NK-92 (cell line): ENCODE data around the gene AGPAT3.
"Not testable (repeated sequence)": the region's sequence is repeated elsewhere in the genome, so short reads cannot be mapped to it uniquely, and the experiment has no call there.

Experiments
- DNase-seq: peaks from one replicate; lab custom pipeline; 2025; ENCODE audit not compliant: unreplicated experiment; lab: John Stamatoyannopoulos, UW

The AGPAT3 gene

DNA sequence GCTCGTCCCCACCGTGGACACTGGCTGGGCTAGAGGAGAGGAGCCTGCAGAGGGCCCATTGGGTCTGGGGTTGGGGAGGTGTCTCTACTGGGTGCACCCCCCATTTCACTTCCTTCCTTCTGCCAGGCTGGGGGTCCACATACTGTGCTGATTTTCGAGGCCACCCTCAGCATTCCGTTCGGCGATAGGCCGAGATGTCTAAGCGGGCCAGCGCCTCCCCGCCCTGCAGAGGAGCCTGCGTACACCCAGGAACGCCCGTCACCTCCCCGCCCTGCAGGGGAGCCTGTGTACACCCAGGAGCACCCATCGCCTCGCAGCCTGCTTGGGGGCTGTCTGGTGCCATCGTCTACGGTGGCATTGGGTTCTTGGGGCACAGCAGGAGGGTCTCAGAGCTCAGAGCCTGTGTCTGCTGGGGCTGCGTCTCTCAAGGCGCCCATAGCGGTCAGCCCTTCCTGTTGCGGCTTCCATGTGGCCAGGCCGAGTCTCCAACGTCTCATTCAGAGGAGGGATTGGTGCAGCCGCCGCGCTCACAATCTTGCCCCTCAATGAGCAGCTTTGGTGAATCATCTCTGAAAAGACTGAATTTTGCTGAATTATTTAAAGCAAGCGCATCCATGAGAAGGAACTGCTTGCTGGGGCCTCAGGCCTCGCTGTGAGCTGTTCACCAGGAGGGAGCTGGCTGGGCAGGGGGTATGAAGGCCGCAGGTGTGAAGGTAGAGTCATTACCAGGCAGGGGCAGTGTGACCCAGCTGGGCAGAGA is 30.7 kb upstream of the AGPAT3 start:
- no peak for DNase-seq

- no peak for DNase-seq
Measured at GRCh38 chr21:43835050-43835449, 30.0 kb upstream of the AGPAT3 start.

DNA sequence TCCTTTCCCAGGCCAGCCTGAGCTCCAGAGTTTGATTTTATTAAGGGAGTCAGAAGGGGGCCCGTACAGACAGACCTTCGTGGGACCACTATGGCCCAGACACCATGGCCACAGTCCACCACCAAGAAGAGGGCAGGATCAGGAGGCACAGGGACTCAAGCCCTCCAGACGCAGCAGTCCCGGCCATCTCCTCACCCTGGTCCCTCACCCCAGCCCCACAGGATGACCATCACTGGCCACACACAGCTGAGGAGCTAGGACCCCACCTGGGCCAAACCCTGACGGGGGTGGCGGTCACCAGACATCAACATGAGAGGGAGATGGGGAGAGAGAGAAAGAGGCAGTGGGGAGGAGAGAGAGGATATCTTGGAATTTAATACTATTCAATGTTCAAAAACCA is 29.2 kb upstream of the AGPAT3 start:
- no peak for DNase-seq

- DNase-seq: no peak
Measured at GRCh38 chr21:43836616-43837015, 28.4 kb upstream of the AGPAT3 start.

DNA sequence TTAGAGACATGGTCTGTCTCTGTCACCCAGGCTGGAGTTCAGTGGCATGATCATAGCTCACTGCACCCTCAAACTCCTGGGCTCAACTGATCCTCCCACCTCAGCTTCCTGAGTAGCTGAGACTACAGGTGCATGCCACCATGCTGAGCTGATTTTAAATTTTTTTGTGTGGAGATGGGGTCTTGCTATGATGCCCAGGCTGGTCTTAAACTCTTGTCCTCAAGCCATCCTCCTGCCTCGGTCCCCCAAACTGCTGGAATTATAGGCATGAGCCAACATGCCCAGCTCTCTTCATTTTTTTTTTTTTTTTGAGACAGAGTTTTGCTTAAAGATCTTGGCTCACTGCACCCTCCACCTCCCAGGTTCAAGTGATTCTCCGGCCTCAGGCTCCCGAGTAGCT is 24.8 kb upstream of the AGPAT3 start:
- DNase-seq: no peak

DNA sequence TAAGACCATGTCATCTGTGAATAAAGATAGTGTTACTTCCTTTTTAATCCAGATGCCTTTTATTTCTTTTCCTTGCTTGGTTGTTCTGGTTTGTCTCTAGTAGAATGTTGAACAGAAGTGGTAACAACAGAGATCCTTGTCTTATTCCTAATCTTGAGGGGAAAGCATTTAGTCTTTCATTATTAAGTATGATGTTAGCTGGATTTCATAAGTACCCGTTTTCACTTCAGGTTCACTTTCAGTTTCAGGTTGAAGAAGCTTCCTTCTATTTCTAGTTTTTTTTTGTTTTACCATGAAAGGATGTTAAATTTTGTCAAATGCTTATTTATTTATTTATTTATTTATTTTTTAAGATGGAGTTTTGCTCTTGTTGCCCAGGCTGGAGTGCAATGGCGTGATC is 22.3 kb upstream of the AGPAT3 start:
- DNase-seq: no peak

DNA sequence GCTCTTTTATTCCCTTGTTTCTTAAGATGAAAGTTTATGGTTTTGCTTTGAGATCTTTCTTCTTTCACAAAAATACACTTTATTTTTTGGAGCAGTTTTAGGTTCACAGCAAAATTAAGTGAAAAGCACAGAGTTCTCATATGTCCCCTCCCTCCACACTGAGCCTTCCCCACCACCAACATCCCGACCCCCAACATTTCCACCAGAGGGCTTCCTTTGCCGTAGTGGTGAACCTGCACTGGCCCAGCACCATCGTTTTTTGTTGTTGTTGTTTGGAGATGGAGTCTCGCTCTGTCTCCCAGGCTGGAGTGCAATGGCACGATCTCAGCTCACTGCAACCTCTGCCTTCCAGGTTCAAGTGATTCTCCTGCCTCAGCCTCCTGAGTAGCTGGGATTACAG is 20.1 kb upstream of the AGPAT3 start:
- DNase-seq: not testable (repeated sequence)

DNA sequence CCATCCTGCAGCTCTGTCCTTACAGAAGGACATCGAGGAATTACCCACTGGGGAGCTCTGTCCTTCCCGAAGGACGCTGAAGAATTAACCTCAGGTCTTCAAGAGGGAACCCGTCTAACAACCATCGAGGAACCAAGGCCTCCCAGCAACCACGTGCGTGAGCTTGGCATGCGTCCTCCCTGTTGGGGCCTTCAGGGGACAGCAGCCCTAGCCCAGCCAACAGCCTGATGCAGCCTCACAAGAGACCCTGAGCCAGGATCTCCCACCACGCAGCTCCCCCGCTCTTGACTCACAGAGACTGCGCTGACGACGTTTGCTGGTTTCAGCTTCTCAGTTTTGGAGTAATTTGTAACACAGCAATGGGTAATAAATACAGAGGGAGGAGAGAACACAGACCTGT is 19.6 kb upstream of the AGPAT3 start:
- no peak for DNase-seq

DNA sequence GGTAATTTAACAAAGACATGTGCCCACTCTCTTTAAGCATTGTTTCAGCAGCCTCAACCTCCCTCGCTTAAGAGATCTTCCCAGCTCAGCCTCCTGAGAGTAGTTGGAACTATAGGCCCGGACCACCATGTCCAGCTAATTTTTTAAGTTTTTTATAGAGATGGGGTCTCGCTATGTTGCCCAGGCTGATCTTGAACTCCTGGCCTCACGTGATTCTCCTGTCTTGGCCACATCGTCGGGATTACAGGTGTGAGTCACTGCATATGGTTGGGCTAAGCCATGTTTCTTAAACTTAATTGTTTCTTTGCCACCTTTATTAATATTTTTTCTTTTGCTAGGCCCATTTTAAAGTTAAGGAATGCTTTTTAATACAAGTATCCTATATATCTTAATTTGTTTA is 18.6 kb upstream of the AGPAT3 start:
- DNase-seq: no peak

GRCh38 chr21:43847301-43847700 is 17.7 kb upstream of the AGPAT3 start:
- DNase-seq: no peak

DNA sequence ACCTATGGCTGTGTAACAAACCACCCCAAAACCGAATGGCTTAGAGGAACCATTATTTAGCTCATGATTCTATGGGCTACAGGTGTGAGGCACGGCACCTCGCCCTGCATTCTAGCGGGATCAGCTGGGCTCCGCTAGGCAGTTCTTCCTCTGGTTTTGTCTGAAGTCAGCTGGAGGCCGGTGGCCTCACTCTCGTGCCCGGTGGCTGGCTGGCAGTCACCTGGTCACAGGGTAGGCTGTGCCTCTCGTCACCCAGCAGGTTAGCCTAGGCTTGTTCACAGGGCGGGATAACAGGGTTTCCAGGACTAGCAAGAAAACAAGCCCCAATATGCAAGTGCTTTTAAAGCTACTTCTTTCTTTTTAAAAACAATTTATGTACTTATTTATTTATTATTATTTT is 16.3 kb upstream of the AGPAT3 start:
- no peak for DNase-seq

DNA sequence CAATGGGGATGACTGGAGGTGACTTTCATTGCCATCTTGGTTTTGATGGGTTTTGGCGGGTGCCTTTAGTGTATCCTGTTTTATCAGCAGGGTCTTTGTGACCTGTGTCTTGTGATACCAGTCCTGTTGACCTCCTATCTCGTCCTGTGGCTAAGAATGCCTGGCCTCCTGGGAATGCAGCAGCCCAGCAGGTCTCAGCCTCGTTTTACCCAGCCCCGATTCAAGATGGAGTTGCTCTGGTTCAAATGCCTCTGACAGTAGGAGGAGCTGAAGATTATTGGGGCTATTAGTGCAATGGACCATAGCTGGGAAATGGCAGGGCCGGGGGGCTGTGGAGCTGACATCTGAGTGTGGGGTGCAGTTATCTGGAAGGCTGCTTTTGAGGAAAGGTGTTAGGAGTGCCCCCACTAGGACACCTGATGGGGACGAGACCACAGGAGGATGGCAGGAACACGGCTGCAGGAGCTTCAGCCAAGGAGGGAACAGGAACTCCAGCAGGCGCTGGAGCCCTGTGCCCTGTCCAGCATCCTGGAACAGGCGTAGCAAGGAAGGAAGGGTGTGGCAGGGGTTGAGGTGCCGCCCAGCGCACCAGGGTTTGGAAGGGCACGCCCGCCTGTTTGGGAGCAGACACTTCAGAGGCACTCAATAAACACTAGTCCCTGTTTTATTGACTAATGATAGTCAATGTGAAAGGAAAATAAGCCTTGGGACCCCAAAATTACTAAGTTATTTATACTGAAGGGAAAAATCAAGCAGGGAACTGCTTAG is 15.3 kb upstream of the AGPAT3 start:
- no peak for DNase-seq

DNA sequence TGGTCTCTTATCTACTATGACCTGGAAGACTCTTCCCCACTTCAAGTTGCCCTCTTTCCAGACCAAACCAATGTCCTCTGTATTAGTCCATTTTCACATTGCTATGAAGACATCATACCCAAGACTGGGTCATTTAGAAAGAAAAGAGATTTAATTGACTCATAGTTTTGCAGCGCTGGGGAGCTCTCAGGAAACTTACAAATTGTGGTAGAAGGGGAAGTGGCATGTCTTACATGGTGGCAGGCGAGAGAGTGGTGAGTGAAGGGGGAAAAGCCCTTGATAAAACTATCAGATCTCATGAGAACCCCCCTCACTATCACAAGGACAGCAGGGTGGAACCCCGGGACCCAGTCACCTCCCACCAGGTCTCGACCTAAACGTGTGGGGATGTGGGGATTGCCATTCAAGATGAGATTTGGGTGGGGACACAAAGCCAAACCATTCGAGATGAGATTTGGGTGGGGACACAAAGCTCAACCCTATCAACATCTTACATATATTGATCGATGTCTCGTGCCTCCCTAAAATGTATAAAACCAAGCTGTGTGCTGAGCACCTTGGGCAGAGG is 14.2 kb upstream of the AGPAT3 start:
- no peak for DNase-seq

DNA sequence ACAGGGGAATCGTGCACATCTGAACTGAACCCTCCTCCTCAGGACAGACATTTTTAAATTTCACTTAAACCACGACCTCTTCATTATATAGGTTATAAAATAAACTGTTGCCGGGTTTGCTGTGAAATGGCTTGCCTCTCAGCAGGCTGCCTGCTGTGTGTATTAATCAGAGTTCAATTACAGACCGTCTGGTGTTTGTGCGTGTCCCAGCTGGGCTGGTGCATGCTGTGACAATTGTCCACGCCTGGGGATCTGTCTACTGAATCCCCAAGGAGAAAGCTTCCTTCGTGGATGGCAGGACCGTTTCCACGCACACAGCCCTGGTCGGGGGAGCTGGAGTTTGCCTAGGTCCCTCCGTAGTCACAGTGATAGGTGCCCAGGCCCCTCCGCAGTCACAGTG is 13.4 kb upstream of the AGPAT3 start:
- DNase-seq: no peak

DNA sequence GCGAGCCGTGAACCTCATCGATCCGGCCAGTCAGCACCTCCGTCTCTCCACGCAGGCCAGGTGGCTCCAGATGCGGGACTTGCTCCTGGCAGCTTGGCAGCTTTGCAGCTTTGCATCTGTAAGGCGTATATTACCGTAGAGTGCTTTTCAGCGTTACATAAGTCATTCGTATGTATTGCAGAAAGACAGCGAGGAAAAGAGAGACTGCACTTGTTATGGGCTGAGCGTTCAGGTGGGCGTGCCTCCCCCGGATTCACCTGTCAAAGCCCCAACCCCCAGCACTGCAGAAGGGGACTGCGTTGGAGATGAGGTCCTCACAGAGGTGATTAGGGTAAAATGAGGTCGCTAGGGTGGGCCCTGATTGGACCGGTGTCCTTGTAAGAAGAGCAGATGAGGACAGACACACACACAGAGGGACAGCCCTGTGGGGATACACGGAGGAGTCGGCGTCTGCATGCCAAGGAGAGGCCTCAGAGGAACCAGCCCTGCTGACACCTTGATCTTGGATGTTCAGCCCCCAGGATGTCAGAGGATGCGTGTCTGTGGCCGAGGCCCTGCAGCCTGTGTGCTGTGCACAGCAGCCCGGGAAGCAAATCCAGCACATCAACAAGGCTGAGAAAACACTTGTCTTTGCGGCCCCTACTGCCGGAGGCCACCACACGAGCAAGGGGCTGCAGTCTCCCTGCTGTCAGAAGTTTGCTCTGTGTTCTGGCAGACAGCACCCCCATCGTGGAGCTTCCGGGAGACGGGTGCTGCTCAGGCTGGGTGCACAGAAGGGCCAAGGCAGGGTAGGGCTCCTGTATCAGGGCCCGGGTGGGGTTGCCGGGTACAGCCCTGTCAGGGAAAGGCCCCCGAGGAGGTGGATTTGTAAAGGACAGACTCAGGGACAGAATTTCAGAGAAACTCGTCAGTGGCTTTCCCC is 10.9 kb upstream of the AGPAT3 start:
- no peak for DNase-seq

DNA sequence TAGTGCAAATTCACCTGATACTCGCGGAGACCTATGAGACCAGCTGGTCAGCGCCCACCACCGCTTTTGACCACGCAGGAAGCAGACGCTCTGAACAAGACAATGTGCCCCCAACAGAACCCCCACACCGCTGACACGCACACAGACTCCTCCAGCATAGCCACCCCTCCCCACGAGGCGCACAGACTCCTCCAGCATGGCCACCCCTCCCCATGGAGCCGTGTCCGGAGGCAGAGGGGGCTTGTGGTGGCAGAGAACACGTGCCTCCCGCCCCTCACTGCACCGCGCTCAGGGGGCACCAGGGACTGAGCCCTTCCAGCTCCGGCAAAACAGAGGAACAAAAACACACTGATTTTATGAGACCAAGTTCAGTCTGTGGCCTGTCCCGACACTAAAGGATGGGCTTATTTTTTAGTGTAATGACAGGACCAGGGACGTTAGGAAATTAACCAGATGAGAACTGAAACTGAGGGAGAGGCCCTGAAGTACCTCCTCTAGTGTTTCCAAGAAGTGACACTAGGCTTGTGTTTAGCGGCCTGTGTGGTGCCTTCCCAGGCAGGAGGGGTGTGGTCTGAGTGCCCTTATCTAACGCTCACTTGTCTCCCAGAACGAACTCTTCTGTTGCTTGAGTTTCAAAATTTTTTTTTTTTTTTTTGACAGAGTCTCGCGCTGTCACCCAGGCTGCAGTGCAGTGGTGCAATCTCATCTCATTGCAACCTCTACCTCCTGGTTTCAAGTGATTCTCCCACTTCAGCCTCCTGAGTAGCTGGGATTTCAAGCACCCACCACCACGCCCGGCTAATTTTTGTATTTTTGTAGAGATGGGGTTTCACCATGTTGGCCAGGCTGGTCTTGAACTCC is 10.0 kb upstream of the AGPAT3 start:
- DNase-seq: no peak

DNA sequence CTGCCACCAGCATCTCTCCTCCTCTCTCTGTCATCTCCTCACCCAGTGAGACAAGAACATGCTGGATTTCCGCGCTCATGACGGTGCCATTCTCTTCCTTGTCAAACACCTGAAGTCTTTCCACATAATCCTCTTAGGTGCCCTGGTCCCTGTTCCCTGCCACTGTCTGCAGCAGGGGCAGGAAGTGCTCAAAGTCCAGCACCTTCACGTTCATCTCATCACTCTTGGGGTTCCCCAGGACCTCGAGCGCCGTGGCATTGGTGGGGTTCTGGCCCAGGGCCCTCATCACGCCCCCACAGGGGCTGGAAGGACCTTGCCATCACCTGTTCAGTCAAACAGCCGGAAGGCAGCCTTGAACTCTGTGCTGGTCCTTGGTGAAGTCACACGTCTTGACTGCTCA is 9.1 kb upstream of the AGPAT3 start:
- no peak for DNase-seq

GRCh38 chr21:43858806-43859648 is 6.0 kb upstream of the AGPAT3 start:
- DNase-seq: no peak

DNA sequence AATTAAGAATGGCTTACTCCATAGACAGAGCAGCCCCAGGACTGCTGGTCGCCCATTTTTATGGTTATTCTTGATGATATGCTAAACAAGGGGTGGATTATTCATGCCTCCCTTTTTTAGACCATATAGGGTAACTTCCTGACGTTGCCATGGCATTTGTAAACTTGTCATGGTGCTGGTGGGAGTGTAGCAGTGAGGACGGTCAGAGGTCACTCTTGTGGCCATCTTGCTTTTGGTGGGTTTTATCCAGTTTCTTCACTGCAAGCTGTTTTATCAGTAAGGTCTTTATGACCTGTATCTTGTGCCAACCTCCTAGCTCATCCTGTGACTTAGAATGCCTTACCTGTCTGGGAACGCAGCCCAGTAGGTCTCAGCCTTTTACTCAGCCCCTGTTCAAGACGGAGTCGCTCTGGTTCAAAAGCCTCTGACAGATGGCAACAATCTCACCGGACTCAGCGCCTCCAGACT is 5.2 kb upstream of the AGPAT3 start:
- no peak for DNase-seq
